NK-92 (cell line): ENCODE measurements around the gene TSEN15.

Source experiments
- DNase-seq: peaks from one replicate; lab custom pipeline; 2025; ENCODE audit not compliant: unreplicated experiment; lab: John Stamatoyannopoulos, UW

TSEN15 gene

DNA sequence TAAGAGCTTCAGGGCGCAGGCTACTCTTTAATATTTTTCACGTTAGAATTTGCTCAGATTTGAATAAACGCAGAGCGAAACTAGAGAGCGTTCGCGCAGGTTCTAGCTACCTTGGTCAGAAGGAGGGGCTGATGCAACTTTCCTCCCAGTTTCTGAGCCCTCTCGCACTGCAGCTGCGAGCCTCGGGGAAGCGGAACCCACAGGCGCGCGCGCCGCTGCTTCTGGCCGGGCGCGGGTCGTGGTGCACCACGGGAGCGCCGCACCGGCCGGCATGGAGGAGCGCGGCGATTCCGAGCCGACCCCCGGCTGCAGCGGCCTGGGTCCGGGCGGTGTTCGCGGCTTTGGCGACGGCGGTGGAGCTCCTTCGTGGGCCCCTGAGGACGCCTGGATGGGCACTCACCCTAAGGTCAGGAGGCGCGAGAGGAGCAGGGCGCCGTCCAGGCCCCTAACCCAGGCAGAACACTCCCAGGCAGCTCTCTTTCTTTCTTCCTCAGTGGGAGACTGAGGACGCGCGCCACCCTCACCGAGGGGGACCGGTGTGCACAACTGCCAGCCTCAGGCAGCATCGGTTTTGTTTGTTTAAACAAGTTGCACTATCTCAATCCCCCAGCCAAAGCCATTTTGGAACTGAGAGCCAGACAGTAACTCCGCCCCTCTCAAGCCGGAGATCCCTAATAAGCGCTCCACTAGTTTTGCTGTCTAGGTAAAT, at the start of gene TSEN15:
TSEN15 (plus strand) TSS at position 246 of the 709 bp plus-strand sequence; CDS start at position 272, 26 bp downstream.
- no peak for DNase-seq

DNA sequence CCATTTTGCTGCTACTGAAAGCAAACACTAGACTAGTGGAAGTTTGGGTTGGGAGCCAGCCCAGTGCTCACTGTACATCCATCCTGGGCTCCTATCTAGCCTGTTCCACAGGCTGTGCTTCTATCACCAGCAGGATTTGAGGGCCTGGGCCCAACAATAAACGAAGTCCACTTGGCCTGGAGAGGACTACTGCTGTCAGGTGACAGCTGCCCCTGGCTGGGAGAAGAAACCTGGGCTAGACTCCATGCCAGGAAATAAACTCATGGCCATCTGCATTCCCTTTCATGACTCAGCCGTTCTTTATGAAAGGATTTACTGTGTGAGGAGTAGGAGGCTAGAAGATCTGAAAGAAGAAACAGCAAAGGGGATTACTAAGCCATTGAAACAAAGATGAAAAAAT, 49.5 kb upstream of the TSEN15 start:
- no peak for DNase-seq

DNA sequence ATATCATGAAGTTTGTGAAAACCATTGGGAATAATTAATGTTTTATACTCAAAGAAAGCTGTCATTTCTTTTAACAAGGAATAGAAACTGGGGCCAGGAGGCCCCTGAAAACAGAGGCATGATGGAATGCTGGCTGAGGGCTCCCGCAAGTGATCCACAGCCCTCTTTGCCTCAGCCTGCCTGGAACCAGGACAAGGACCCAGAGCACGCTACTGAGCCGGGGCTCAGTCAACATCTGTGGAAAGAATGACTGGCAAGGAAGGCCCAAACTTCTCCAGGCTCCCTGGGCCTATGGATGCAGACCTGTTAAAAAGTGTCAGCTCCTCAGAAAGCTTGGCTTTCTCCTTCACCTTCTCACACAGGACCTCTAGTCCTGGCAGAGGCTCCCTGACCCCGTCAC, 46.6 kb upstream of the TSEN15 start:
- no peak for DNase-seq

DNA sequence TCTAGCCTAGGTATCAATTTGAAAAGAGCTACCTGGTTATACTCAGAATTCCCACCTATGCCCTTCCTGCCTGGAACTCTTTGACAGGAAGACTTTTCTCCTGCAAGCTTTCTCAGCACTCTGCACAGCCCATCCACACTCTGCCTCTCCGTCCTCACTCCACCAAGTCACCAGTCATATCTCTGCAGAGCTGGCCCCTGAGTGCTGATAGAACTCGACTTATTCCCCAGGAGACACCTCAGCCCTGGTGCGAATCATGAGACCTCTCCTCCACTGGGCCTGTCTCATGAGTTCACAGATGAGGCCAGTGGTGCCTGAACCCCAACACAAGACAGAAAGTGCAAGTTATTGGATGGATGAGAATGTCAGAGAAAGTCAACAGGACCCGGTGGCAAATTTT, 46.0 kb upstream of the TSEN15 start:
- DNase-seq = no peak

DNA sequence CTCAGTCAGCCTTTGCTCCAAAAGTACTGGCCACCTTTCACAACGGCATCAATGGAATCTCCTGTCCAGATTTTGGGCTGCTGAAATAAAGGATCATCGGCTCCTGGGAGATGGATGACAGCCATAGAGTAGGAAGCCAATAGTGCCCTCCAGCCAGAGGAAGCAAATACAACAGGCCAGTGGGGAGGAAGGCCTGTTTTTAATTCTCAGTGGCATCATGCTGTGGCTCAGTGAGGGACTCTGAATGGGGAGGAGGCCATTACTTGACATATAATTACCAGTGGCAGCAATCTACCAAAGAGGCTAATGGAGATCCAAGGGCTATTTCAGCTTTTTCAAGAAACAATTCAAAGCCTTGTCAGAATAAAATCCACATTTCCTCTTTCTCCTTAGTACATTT, 40.7 kb upstream of the TSEN15 start:
- DNase-seq = no peak

DNA sequence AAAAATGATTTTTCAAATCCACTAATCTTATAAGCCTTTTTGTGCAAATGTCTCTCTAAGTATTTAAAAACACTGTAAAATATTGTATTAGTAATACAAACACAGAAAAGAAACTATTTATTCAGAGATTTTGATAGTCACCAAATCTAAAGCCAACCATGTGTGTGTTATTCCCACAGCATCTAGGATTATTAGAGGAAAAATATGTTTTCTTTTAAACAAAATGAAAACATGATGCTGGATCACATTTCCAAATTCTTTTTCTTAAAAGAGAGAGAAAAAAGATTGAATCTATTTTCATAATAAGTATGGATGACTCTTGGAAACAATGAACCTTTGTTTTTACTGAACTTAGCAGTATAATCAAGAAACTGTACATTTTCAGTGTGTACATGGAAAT, 39.3 kb upstream of the TSEN15 start:
- no peak for DNase-seq

DNA sequence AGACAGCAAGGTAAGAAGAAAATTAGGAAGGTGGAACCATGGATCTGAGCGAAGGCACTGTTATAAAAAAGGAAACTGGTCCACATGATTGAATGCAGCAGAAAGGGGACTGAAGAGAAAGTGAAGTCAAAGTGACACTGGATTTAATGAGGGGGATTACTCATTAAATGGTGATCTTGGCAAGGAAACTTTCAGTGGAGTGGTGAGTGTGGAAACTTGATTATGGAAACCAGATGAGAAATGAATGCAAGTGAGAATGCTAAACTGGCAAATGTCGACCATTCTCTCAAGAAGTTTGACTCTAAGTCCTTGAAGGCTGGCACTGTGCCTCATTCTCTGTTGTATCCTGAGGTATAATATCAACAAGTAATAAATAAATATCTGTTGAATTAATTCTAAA, 37.3 kb upstream of the TSEN15 start:
- DNase-seq = no peak

DNA sequence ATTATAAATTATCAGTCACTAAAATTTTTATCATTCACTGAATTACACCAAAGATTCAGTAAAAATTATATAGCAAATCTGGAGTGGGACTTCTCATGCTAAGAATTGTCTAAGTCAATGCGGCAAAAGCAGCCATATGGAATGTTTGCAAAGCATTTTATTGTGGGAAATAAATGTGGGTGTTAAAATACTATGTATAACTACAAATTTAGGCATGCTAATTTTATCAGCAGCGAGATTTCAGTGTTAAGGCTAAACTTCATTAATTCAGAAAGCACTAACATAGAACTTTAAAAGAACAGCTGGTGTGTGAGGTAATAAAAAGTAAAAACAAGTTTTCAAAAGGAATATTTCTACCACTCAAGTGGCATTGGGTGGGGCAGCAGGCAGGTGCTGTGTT, 35.4 kb upstream of the TSEN15 start:
- no peak for DNase-seq

DNA sequence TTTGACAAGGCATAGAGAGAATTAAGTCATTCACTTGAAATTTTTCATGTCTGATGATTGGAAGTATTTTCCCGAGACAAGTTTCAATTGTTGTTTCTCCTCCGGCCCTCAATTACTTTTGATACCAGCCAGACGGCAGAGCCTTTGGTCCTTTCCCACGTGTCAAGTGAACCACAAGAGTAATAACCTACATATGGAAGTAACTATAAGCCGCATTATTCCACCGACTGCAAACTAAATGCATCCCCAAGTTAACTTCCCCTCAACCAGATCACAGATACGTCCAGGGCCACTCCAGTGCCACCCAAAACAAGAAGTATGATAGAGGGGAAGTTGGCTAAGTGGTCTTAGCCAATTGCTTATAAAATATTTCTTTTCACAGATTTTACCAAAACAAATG, 34.2 kb upstream of the TSEN15 start:
- DNase-seq = no peak

DNA sequence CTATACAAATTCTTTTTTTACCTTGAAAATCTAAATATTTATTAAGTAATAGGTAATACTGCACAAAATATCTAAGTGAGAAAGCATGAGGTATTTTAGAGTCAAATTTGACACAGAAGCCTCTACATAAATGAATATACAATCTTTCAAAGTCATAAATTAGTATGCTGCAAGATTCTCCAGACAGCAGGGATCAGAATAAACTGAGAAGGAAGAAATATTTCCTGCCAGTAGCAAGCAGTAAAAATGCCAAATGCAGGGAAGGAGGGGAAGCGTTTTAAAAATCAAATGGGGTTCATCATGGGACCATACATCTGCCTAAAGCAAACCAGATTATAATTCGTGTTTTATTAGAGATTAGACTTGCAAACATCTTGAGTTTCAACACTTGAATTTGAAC, 32.9 kb upstream of the TSEN15 start:
- no peak for DNase-seq

DNA sequence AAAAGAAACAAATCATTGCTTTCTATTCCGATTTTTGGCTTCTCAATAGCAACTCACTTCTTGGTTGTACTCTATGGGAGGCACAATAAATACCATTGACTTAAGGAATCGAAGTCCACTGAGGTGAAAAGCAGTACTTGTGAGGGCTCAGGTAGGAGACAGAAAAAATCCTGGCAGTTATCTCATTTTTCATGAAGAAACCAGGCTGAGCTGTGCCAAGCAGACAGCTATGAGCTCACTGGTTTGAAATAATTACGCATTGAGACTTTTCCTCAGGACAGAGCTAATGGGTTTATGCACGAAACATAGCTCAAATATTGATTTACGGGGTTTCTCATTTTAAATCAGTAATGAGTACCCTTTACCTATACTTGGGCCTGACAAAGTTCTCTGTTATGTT, 32.5 kb upstream of the TSEN15 start:
- DNase-seq = no peak

DNA sequence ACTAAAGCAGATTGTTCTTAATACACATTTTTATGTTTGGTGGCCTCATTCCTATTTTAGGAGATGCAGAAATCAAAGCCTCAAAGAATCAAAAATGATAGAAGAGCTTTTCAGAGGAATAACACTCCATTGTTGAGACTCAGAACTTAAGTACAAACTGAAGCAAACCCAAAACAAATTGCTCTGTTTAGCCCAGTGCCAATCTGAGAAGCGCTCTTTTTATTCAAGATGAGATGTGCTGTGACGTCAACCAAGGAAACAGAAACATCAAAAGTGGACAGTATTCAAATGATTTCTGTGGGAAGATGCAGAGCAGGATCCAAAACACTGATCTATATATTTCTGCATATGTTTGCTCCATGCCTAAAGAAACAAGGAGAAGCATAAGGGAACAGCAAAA, 32.0 kb upstream of the TSEN15 start:
- no peak for DNase-seq

DNA sequence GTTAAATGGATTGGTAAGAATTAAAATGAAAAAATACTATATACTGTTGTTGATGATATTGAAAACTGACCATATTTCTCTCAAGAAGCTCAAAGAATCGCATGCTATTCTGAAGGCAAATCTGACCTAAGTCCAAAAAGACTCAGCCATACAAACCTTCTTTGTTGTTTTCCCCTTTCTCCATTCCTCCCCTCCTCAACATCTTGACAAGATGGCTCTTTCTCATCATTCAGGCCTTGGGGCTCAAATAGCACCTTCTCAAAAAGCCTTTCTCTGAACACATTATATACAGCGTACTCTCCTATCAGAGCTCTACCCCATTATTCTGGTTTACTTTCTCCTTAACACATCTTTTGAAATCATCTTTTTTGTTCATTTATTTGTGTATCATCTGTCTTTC, 31.2 kb upstream of the TSEN15 start:
- DNase-seq = no peak

DNA sequence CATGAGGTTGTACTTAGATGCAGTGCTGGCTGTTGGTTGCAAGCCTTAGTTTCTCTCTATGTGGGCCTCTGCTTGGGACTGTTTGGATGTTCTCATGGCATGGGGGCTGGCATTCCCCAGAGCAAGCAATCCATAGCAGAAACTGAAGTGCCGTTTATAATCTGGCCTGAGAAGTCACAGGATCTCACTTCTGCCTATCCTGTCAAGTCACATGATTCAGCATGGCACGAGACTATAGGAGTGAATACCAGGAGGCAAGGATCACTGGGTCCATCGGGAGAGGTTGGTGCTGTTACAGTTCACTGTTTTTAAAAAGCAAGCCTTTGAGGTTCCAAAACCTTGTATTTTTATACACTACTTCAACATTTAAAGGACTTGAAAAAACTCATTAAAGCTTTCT, 30.7 kb upstream of the TSEN15 start:
- DNase-seq = no peak

DNA sequence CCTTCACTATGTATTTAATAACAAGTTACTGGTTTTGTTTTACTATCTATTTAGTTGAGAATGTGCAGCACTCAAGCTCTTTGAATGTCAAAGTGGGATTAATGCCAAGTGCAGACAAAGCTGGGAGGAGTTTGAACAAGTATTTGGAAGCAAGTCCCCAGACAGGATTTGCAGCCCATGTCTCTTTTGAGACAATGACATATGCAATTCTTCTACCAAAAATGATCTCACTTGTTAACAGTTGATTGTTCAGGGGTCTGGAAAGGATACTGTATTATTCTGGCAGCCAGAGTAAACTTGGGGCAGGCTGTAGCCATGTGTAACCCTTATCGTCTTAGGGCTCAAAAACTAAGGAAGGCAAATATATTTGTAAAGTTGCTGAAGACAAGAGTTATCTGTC, 29.8 kb upstream of the TSEN15 start:
- no peak for DNase-seq

DNA sequence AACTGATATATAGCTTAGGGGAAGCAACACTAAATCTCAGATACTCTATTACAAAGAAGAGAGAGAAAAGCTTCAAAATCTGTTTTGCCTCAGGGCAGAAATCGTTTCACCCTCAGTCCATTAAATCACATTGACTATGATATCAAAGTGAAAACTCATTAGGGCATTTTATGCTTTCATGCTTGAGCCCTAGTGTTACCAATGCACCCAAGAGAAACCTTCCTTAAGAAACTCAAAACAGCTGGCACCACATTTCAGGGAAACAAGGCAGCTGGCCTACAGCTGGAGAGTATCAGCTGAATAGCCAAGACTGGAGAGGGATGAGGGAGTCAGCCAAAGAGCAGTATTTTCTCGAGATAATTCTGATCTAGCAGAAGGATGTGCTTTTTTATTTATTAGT, 28.9 kb upstream of the TSEN15 start:
- DNase-seq = no peak

DNA sequence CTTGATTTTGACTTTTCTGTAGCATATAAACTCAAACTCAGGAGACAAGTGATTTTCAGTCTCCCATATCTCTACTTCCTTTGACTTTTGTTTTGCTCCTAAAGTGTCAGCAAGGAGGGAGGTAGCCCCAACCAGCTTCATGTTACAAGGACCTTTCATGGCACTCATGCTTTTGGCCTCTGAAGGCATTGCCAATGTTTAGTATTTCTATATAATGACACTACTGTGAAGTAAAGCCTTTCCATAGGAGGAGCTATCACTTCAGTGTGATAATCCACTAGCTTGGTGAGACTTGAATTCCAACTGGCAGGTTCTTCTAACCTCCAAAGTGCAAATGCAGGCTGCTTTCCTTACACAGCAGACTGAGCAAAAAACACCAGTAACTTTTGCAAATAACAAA, 28.4 kb upstream of the TSEN15 start:
- DNase-seq = no peak

DNA sequence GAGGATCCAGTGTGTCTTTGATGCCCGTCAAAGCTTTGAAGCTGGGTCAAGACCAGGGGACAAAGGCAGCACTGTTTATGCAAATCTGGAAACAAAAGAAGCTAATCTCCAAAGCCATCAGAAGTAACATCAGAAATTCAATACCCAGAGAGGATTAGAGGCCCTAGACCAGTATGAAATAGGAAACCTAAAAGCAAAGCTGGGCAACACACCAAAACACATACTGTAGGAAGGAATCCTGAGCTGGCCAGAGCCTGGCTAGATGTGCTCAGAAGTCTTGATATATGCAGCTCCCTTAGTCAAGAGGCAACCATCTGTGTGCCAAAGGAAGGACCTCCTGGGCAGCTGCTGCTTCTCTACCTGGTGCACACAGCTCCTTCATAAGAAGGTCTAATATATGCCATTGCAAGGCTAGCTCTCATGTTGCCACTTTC, 26.3 kb upstream of the TSEN15 start:
- DNase-seq = no peak

DNA sequence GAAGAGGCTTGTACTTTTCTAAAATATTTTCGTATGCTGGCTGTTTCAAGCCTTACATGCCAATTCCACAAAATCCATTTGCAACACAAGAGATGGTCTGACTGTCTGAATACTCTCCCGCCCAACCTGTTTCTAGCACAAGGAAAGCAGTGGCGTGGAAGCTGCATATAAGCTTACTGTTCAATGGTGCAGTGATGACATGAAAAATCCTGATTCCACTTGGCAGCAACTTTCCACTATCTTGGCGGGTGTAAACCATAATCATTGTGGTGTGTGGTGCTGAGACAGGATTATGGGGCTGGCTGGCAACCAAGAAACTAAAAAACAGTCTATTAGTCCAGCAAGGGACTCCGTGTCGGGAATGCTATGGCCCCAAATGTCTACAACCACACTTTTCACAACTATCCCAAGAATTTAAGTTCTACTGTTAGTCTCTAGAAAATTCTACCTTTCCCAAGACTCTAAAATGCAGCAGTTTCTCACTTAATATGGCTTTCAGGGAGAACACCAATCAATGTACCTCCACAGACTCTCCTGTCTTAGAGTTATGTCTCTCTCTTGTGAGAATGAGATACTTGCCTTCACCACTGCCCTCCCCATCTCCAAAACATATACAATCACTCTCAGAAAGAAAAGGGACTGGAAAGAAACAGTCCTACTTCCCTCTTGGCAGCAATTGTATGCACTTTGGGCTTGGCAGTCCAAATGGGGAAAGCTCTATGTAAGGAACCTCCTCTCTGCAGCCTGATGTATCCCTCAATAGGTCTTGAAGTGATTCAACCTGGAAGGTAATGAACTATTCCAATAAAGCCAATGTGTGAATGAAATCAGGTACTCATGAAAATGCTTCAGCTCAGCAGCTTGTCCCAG, 23.5 kb upstream of the TSEN15 start:
- no peak for DNase-seq

DNA sequence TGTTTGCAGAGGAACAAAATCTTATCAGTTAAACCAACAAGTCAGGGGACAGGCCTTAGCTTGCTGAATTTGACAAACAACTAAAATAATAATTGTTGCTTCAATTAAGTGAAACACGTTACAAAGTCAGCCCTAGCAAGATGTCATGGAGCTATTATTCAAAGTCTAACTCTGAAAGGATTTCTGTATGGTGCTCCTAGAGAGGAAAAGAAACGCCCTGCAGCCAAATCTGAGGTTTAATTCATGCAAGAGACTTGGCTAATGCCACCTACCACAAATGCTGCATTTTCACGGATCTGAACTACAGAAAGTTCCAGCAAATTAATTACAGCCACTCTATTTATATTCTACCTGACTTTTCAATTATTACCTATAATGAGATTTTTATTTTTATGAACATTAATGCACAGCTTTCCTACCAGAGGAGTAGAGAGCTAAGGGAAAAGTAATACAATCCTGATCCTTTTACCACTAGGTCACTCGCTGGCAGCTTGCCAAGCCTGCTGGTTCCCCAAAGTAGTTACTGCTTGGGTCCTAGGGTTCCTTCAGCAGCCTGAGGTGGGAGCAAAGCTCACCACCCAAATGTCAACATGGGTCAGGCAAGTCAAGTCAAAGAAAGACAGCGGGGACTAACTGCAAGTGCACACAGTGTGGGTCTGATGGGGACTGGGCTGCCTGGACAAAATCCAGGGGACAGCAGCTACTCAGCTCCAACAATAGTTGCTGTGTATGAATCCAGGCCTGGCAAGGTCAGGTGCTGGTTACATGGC, 22.5 kb upstream of the TSEN15 start:
- DNase-seq = no peak

DNA sequence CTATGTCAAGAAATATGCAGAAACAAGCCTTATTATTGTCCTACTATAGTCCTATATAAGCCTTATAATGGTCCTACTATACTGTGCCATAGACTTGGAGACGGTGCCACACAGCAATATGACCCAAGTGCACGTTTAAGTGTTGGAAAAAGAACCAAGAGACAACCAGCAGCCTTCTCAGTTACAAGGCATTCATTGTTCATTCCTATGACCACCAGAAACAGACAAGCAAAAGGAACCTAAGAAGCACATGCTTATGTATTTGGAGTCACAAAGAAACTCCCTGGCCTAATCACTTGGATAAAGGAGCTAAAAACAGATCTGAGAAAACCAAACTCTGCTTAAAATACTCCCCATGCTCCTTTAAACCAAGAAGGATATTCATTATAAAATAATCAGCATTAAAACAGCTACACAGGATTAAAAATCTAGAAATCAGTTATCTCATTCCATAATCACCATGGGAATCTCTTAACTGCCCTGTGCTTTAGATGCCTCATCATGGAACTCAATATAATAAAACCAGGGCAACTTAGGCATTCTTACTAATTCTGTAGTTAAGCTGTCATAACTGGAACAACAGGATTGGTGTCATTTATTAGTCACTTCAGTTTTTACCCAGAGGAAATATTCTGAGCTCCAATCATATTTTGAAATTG, 21.0 kb upstream of the TSEN15 start:
- DNase-seq = no peak
